Measurements from ENCODE around the gene BIRC6. TPM values are rescaled to one million over a fixed set of nuclear protein-coding genes. Genes with fewer than 3 reads are reported as not detected.

The BIRC6 gene
- total RNA-seq, 5 donors from 2014 or later (not counting 1 experiment from before 2014, with no cell fraction given) = 106 to 179 (median 121) TPM

DNA sequence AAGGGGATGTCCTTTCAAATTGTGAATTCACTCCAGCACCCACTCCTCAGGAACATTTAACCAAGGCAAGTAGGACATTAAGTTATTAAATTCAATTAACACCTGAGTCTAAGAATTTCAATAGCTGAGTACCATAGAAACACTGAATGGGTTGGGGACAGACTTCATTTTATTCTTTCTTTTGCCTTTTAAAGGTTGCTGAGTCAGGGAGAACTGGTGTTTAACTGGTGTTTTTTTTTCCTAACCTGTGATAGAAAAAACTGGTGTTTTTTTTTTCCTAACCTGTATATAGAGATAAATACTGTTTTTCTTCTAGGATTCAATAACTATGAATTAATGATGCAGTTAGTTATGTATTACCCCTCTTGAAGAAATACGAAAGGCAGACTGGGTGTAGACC, 309.9 kb downstream of the BIRC6 start:
- H3K4me3 Mint-ChIP-seq = no peak overlapping the region
- peaks cover 8 to 15% (median 11%) of the 10 kb centered on the region in 3 donors for H3K4me1 Mint-ChIP-seq
- no peaks in the 10 kb centered on the region for H3K4me1 ChIP-seq (ENCODE audit: control insufficient read depth in 1 of 2, extremely low read depth in 1 of 2, insufficient read depth in 2 of 2, low read length in 2 of 2)
- no peaks in the 10 kb centered on the region for H3K9me3 ChIP-seq
- no peak overlapping the region for H3K4me3 ChIP-seq (ENCODE audit: control insufficient read depth in 1 of 2, extremely low read depth in 1 of 2, low read length in 1 of 2)
- no CpG with 5 or more reads among the region's 1 CpG for WGBS (ENCODE audit: insufficient coverage)
- H3K27me3 Mint-ChIP-seq = no peaks in the 10 kb centered on the region
- H3K9me3 Mint-ChIP-seq = no peaks in the 10 kb centered on the region
- no peak overlapping the region for H3K27ac ChIP-seq (ENCODE audit: low read length)
- peaks cover 0 to 2% of the 10 kb centered on the region in 2 donors for H3K36me3 ChIP-seq (ENCODE audit: control insufficient read depth in 2 of 2, extremely low read depth in 1 of 2, insufficient read depth in 1 of 2, low read length in 1 of 2)
- ChIA-PET CTCF (interaction anchor here in 1 of 2 donors (0.7 kb wide), 1 partner anchor 585 kb away, joined by 5 read pairs; no protein-coding TSS in a partner anchor), POLR2A (no interaction called here)
- ATAC-seq (replicated peaks in 1 of 4) (no peak), DNase-seq (no peak)
- no peak overlapping the region for H3K27ac Mint-ChIP-seq
- H3K27me3 ChIP-seq (replicated peaks in 1 of 2; ENCODE audit: control insufficient read depth in 2 of 2, extremely low read depth in 1 of 2, insufficient read depth in 2 of 2, low read length in 1 of 2) = no peaks in the 10 kb centered on the region
- peaks cover 38% of the 10 kb centered on the region for H3K36me3 Mint-ChIP-seq

DNA sequence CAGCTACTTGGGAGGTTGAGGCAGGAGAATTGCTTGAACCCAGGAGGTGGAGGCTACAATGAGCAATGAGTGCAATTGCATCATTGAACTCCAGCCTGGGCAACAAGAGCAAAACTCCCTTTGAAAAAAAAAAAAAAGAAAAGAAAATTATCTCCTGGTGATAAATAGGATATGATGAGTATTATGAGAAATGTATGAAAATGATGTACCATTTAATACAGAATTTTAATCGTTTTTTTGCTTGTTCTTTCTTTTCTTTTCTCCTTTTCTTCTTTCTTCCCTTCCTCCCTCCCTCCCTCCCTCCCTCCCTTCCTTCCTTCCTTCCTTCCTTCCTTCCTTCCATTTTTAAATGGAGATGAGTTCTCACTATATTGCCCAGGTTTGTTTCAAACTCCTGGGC, 311.4 kb downstream of the BIRC6 start:
- WGBS (ENCODE audit: insufficient coverage) = no CpG with 5 or more reads among the region's 1 CpG
- Mint-ChIP-seq H3K4me3 (no peak overlapping the region), H3K27ac (no peak overlapping the region), H3K27me3 (no peaks in the 10 kb centered on the region), H3K9me3 (no peaks in the 10 kb centered on the region), H3K4me1 (peaks cover 0 to 7% (median 2%) of the 10 kb centered on the region in 3 donors), H3K36me3 (peaks cover 43% of the 10 kb centered on the region)
- no peak for DNase-seq
- H3K4me1 ChIP-seq (ENCODE audit: control insufficient read depth in 1 of 2, extremely low read depth in 1 of 2, insufficient read depth in 2 of 2, low read length in 2 of 2) = no peaks in the 10 kb centered on the region
- H3K9me3 ChIP-seq = no peaks in the 10 kb centered on the region
- H3K36me3 ChIP-seq (ENCODE audit: control insufficient read depth in 2 of 2, extremely low read depth in 1 of 2, insufficient read depth in 1 of 2, low read length in 1 of 2) = peaks cover 0 to 8% of the 10 kb centered on the region in 2 donors
- H3K4me3 ChIP-seq (ENCODE audit: control insufficient read depth in 1 of 2, extremely low read depth in 1 of 2, low read length in 1 of 2) = no peak overlapping the region
- H3K27me3 ChIP-seq (replicated peaks in 1 of 2; ENCODE audit: control insufficient read depth in 2 of 2, extremely low read depth in 1 of 2, insufficient read depth in 2 of 2, low read length in 1 of 2) = no peaks in the 10 kb centered on the region
- ChIA-PET CTCF (no interaction called here), POLR2A (no interaction called here)
- ATAC-seq (replicated peaks in 1 of 4) = no peak
- H3K27ac ChIP-seq (ENCODE audit: low read length) = no peak overlapping the region

Other genes starting within 250 kb of the BIRC6 start
- gene SLC30A6, start 191.2 kb upstream of the BIRC6 start, total RNA-seq = 10 to 100 TPM; 13.2 to 19.2 (median 15.5) TPM
- gene NLRC4, start 92.1 kb upstream of the BIRC6 start, total RNA-seq = under 1 TPM in 2 of 5 donors, not detected in 3; 0.13 to 0.20 TPM
- gene YIPF4, start 79.1 kb upstream of the BIRC6 start, total RNA-seq = 10 to 100 TPM; 17.1 to 47.5 (median 42.7) TPM